ENCODE data around the gene PRMT7.

The PRMT7 gene

GRCh38 chr16:68310774-68311511 lies at the start of gene PRMT7, which contains the start of gene SLC7A6OS:
TSS of gene PRMT7 (plus strand) at chr16:68311019. CDS start at chr16:68315980, 4,961 bp downstream.
TSS of gene SLC7A6OS (minus strand) at chr16:68310946. CDS start at chr16:68310926, 20 bp downstream.
- peak; percentile 97 for DNase-seq (ENCODE audit: low spot score)

- DNase-seq (ENCODE audit: low spot score): no peak
Observed at GRCh38 chr16:68263559-68264127, 47.2 kb upstream of the PRMT7 start.

- peak; percentile 89 for DNase-seq (ENCODE audit: low spot score)
Observed at GRCh38 chr16:68264128-68265077, 46.4 kb upstream of the PRMT7 start, which contains the start of gene SLC7A6. TSS of gene SLC7A6 (plus strand) at chr16:68264526. CDS start at chr16:68274727, 10,201 bp downstream.

GRCh38 chr16:68265078-68265920 lies 45.5 kb upstream of the PRMT7 start:
- peak; percentile 65 for DNase-seq (ENCODE audit: low spot score)

GRCh38 chr16:68267612-68268405 lies 43.0 kb upstream of the PRMT7 start:
- no peak for DNase-seq (ENCODE audit: low spot score)

- no peak for DNase-seq (ENCODE audit: low spot score)
Observed at GRCh38 chr16:68269793-68270192, 41.0 kb upstream of the PRMT7 start.

- DNase-seq (ENCODE audit: low spot score): no peak
Observed at GRCh38 chr16:68270353-68270752, 40.5 kb upstream of the PRMT7 start.

- no peak for DNase-seq (ENCODE audit: low spot score)
Observed at GRCh38 chr16:68272507-68273209, 38.2 kb upstream of the PRMT7 start.

GRCh38 chr16:68273459-68273858 lies 37.4 kb upstream of the PRMT7 start:
- DNase-seq (ENCODE audit: low spot score): no peak

GRCh38 chr16:68273896-68274295 lies 36.9 kb upstream of the PRMT7 start:
- no peak for DNase-seq (ENCODE audit: low spot score)

GRCh38 chr16:68274441-68274840 lies 36.4 kb upstream of the PRMT7 start:
- no peak for DNase-seq (ENCODE audit: low spot score)

GRCh38 chr16:68275611-68276191 lies 35.1 kb upstream of the PRMT7 start:
- DNase-seq (ENCODE audit: low spot score): no peak

- no peak for DNase-seq (ENCODE audit: low spot score)
Observed at GRCh38 chr16:68276223-68276622, 34.6 kb upstream of the PRMT7 start.

GRCh38 chr16:68279726-68280558 lies 30.9 kb upstream of the PRMT7 start:
- DNase-seq (ENCODE audit: low spot score): no peak

- no peak for DNase-seq (ENCODE audit: low spot score)
Observed at GRCh38 chr16:68281368-68282063, 29.3 kb upstream of the PRMT7 start.

- DNase-seq (ENCODE audit: low spot score): no peak
Observed at GRCh38 chr16:68282064-68282452, 28.8 kb upstream of the PRMT7 start.

- DNase-seq (ENCODE audit: low spot score): no peak
Observed at GRCh38 chr16:68283346-68283745, 27.5 kb upstream of the PRMT7 start.
